ENCODE data around the gene WDR7.

- TF ChIP-seq, protein P1, sequence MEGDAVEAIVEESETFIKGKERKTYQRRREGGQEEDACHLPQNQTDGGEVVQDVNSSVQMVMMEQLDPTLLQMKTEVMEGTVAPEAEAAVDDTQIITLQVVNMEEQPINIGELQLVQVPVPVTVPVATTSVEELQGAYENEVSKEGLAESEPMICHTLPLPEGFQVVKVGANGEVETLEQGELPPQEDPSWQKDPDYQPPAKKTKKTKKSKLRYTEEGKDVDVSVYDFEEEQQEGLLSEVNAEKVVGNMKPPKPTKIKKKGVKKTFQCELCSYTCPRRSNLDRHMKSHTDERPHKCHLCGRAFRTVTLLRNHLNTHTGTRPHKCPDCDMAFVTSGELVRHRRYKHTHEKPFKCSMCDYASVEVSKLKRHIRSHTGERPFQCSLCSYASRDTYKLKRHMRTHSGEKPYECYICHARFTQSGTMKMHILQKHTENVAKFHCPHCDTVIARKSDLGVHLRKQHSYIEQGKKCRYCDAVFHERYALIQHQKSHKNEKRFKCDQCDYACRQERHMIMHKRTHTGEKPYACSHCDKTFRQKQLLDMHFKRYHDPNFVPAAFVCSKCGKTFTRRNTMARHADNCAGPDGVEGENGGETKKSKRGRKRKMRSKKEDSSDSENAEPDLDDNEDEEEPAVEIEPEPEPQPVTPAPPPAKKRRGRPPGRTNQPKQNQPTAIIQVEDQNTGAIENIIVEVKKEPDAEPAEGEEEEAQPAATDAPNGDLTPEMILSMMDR (IDR thresholded peaks at IDR 0.05) = no peak
- TF ChIP-seq ZFX (IDR thresholded peaks at IDR 0.05; ENCODE audit: borderline replicate concordance) = no peak
Measured at GRCh38 chr18:56823986-56824565, 172.9 kb downstream of the WDR7 start.
